CD4-positive, alpha-beta T cell treated with Interleukin-15 for 1 hour (primary cell): Measurements from ENCODE around the gene MRPL9.

Experiments
- DNase-seq: peaks from one replicate; pipeline ENCODE4 v3.0.0-alpha.2; 2020

MRPL9 gene

DNA sequence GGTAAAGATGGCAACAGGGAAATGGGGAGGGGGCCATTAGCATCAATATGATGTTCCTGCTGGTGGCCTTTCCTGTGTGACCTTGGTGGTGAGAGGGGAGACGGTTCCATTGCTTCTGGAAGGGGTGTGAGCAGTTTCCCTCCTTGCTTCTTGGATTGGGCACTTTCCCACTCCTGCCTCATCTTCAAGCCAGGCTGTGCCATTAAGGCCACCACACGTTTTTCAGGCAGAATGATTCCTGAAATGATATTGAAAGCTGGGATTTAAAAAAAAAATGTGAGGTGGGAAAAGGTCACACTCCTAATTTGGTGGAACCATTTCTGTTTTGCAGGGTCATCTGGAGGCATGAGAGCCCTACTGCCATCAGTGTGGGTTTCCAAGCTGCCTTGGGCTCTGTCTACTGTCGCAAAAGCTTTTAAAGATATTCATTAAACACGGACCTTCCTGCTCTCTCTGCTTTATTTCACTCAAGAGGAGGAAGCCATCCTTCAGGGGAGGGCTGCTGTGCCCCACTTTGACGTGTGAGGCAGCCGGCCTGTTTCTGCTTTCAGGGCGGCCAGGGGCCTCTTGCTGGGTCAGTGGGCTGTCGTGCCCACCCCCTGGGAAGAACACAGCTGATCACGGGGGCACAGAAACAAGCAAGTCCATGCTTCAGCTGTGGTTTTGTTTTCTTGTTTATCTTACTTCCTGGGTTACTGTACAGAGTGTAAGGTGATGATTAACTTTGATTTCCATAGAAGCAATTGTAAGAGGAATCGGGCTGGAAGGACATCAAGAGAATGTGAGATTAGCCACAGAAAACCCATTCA lies 33.9 kb downstream of the MRPL9 start:
- no peak for DNase-seq

DNA sequence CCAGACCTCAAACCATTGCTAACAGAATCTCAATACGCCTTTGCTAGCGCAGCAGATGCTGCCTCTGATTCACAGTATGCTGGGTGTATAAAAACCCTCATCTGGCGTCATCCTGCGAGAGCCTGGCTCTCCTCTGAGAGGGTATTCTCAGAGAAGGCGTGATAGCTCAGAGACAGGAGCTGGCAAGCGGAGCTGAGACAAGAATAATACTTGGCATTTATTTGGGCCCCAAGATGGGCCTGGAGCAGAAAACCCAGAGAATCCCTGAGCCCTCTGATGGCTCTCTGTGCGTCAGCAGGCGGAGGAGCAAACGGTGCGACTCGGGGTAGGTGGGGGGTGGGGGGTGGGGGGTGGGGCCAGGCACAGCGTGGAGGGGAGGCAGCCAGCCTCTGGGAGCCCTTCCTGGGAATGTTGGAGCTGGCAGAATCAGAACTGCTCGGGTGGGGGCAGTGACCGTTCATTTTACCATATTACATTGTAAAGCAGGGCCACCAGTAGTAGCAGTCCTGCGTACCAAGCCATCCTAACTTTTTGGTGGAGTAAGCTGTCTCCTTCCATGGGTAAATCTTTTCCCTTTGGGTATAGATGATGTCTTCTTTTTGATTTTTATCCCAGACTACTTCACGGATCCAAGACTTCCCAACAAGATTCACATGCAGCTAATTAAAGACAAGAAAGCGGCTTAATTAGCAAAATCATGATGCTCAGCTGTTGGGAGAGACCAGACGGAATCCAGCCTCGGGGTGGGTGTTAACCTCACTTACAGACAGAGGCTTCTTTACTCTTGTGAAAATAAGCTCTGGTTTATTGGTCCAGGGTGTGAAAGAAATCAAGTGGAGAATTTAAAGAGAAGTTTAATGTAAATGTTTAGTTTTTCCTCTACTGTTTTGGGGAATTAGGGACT lies 34.9 kb downstream of the MRPL9 start:
- DNase-seq: no peak

- DNase-seq: no peak
Observed at GRCh38 chr1:151723726-151724370, 39.4 kb downstream of the MRPL9 start.

DNA sequence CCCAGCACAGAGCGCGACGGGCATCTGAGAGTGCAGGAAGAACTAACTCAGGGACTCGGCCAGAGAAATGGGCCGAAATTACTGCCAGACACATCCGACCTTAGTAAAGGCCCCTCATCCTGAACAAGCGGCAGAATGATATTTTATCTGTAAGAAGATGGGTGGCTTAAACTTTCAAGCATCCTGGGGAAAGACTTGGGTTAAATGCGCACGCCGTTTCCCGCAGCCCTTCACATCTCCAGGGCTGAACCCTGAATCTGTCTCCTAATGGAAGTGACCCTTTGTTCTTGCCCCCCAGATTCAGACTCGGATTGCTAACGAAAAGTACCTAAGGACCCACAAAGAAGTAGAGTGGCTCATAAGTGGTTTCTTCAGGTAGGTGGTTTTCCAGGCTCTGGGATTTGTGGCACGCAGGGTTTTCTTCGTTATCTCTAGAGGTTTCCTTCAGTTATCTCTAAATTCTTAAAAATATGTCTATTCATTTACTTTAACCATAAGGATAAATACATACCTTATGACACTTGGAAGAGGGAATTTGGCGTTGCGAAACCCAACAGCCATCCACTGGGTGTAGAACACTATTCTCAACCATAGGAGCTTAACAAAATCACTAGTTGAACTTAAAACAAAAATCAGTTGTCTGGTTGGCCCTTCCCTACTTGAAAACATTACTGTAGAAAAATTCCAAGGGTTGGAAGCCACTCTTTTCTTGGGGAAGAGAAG lies 41.3 kb downstream of the MRPL9 start:
- DNase-seq: no peak

GRCh38 chr1:151720974-151721787 lies 42.1 kb downstream of the MRPL9 start, which contains the start of gene RIIAD1:
TSS of gene RIIAD1 (plus strand) at chr1:151721522. CDS start at chr1:151721537, 15 bp downstream.
- peak; percentile 56 for DNase-seq

GRCh38 chr1:151720554-151720953 lies 42.7 kb downstream of the MRPL9 start:
- no peak for DNase-seq

- DNase-seq: no peak
Observed at GRCh38 chr1:151720125-151720524, 43.2 kb downstream of the MRPL9 start.

GRCh38 chr1:151718666-151719065 lies 44.6 kb downstream of the MRPL9 start:
- DNase-seq: no peak

DNA sequence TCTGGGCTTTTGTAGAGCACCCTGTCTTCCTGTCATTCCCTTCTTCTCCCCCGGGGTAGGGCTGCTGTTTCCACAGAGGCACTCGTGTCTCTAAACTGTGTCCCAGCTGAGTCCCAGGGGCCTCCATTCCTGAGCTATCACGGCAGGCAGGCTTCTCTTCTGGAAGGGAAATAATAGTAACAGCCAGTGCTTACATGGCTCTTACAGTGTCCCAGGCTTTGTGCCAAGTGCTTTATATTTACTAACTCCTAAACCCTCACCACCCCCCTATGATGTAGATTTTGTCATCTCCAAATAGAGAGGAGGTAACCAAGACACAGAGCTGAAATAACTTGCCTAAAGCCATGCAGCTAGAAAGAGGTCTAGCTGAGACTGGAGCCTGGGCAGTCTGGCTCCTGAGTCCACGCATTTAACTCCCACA lies 45.3 kb downstream of the MRPL9 start:
- no peak for DNase-seq

- no peak for DNase-seq
Observed at GRCh38 chr1:151716771-151717631, 46.3 kb downstream of the MRPL9 start, which contains the start of gene CELF3. TSS of gene CELF3 (minus strand) at chr1:151716803. CDS start at chr1:151716020, 783 bp downstream.

GRCh38 chr1:151716405-151716762 lies 46.9 kb downstream of the MRPL9 start:
- DNase-seq: no peak

GRCh38 chr1:151715726-151716404 lies 47.4 kb downstream of the MRPL9 start:
- no peak for DNase-seq

DNA sequence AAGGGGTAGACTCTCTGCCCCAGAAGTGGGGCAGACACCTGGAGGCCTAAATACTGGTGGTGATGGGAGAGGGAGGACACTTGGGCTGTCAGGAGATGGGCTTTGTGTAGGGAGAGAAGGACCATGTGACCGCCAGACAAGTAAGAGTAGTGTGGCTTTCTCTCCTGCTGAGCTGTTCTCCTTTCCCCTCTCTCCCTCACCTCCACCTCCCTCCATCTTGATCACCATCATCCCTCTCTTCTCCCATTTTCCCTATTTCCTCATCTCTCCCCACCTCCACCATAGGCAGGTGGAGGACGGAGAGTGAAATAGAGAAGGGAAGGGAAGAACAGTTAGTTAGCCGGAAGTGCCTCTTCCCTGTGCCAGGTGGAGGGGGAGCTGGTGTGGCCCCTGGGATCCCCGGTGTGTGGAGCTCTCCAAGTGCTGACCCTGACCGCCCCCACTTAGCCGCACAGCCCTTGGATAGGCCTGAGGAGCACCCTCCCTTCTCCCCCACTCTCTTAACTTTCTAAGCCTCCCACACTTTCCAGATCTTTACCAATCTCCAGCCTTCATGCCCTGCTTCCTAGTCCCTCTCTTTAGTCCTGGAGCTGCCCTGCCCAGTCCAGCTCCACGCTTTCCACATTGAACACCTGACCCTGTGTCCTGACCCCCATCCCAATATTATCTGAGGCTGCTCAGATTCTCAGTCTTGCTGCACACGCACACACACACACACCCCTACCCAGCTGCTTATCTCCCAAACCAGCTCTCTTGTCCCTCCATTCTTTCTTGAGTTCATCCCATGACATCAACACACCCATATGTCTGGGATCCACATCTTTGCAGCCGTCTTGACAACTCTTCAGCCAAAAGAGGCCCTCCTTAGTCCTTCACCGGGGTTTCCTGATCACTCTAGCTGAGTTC lies 48.2 kb downstream of the MRPL9 start:
- DNase-seq: no peak

DNA sequence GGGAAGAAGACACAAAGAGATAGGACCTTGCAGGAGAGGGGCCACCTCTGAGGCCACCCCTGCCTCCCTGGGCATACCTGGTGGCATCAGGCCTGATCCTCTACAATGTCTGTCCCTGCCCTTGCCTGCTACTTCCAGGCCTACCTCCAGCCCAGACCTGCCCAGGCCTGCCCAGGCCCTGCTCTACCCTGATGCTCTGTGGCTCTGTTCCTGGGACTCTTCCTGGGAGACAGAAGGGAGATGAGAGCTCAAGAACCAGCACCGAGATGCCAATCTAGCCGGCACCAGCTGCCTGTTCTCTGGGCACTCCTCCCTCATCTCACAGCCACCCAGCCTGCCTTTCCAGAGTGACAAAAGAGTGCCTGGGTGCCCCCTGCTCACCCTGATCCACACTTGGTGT lies 49.4 kb downstream of the MRPL9 start:
- DNase-seq: no peak

- no peak for DNase-seq
Observed at GRCh38 chr1:151713044-151713443, 50.3 kb downstream of the MRPL9 start.

DNA sequence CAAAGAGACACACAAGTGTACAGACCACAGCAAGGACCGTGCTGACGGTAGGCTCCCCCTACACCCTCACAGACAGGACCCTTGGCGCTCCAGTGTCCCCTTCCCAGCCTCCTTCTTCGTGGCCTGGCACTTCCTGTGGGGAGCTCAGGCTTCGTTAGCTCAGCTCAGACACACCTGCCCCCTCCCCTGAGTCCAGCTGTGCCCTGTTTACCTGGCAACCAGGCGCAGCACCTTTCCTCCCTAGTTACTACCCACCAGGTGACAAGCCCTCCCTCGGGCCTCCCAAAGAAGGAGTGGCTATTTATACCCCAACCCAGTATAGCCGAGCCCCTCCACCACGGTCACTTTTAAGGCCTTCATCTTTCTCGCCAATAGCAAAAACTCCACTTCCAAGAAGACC lies 51.3 kb downstream of the MRPL9 start:
- no peak for DNase-seq

- DNase-seq: no peak
Observed at GRCh38 chr1:151711044-151711800, 52.1 kb downstream of the MRPL9 start.

DNA sequence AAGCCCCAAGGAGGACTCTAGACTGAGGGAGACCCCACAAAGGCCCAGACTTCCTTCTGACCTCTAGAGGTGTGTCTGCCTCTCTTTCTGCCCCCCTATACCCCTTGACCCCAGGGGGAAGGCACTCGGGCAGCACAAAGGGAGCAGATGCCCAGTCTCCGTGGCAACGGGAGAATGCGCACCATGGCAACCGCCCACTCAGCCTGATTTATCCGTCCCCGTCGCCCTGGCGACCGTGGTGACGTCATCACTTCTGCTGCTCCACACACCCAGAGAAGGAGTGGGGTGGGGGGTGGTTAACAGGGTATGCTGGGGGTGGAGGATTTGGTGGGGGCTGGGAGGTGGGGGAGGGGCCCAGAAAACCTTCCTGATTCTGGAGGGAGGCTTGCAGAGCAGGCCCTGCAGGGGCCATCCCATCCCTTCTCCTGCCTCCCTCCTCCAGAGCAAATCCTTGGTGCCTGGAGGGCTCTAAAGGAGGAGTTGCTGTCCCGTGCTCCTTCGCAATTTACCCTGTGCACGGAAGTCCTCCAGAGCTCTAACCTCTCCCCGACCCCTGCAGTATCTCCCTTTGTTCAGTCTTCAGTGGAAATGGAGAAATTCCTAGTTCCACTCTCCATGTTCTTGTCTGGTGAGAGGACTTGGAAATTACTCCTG lies 53.0 kb downstream of the MRPL9 start:
- peak; percentile 26 for DNase-seq
